Endothelial cell of umbilical vein (primary cell): ENCODE data around the gene PFDN1. TPM values are rescaled to one million over a fixed set of nuclear protein-coding genes. Genes with fewer than 3 reads are reported as not detected.
A peak's percentile ranks its signal among the peaks of the same experiment; 100 is the strongest.

Experiments
- BruUV-seq: library from RNA; stranded (reverse); fragments of 400-500 nt; replicated peaks from 2 replicates; lab custom pipeline; 2021; lab: Mats Ljungman, UMichigan
- CTCF ChIA-PET: fragments of 300-600, 350-600 bp; sonication (Branson Sonifier 250); formaldehyde crosslinking; loops from one replicate; lab custom pipeline; 2021; ENCODE audit warnings: antibody characterized with exemption, inconsistent platforms; lab: Charles Lee
- POLR2A ChIA-PET: fragments of 300-600, 350-600 bp; sonication (Branson Sonifier 250); formaldehyde crosslinking; loops from one replicate; lab custom pipeline; 2021; ENCODE audit warnings: antibody characterized with exemption, inconsistent platforms; lab: Charles Lee
- DNase-seq: peaks from one replicate; pipeline ENCODE4 v3.0.0-alpha.2; 2011; ENCODE audit warnings: low read depth, low spot score
- FAIRE-seq: peaks from 2 replicates; lab custom pipeline; 2011; peaks lifted over from hg19 to GRCh38; lab: Jason Lieb, UNC
- H2AFZ ChIP-seq: 2 replicates; pipeline ENCODE4 v1.6.0; 2012; ENCODE audit warnings: low read depth, low read length, control low read depth, inconsistent platforms
- H3K27ac ChIP-seq: 2 replicates; pipeline ENCODE4 v1.5.1; 2011; ENCODE audit warnings: low read depth, mild to moderate bottlenecking, control low read depth, low read length, moderate library complexity; ENCODE audit not compliant: insufficient read depth
- H3K27me3 ChIP-seq, 2 experiments: 2 replicates each; pipeline versions ENCODE4 v1.6.0 to v1.6.1; 2011; ENCODE audit warnings: low read length in 2 of 2, mixed read lengths in 1 of 2; ENCODE audit not compliant: control insufficient read depth in 2 of 2, insufficient read depth in 2 of 2
- H3K36me3 ChIP-seq, 2 experiments: 2 replicates in 1 of 2; 3 replicates in 1 of 2; pipeline ENCODE4 v1.5.1; 2011; ENCODE audit warnings: low read length in 2 of 2, mild to moderate bottlenecking in 1 of 2, moderate library complexity in 1 of 2; ENCODE audit not compliant: control insufficient read depth in 2 of 2, insufficient read depth in 2 of 2; ENCODE audit errors: extremely low read depth in 1 of 2
- H3K4me1 ChIP-seq: 3 replicates; pipeline ENCODE4 v1.5.1; 2011; ENCODE audit warnings: mild to moderate bottlenecking, low read length; ENCODE audit not compliant: control insufficient read depth, insufficient read depth; ENCODE audit errors: extremely low read depth
- H3K4me2 ChIP-seq: 2 replicates; pipeline ENCODE4 v1.6.1; 2011; ENCODE audit warnings: low read length, control low read depth, mixed read lengths; ENCODE audit not compliant: insufficient read depth
- H3K4me3 ChIP-seq, 3 experiments: fragments of 200-600 bp in 1 of 3; sonication (generic), shearing (Covaris generic) in 1 of 3; replicated peaks in 1 of 3; 2 replicates each; pipeline ENCODE4 v1.5.1; 2011 to 2016; ENCODE audit warnings: control low read depth in 3 of 3, low read length in 3 of 3, mild to moderate bottlenecking in 2 of 3, inconsistent platforms in 1 of 3, low read depth in 1 of 3, moderate library complexity in 1 of 3; ENCODE audit not compliant: insufficient read depth in 1 of 3
- H3K79me2 ChIP-seq: 2 replicates; pipeline ENCODE4 v1.6.0; 2012; ENCODE audit warnings: low read length, inconsistent platforms; ENCODE audit not compliant: control insufficient read depth, insufficient read depth
- H3K9ac ChIP-seq: replicated peaks from 2 replicates; pipeline ENCODE3; 2011; ENCODE audit warnings: low read length, control low read depth; ENCODE audit not compliant: insufficient read depth; ENCODE audit errors: extremely low read depth
- H3K9me1 ChIP-seq: replicated peaks from 3 replicates; pipeline ENCODE4 v1.6.0; 2011; ENCODE audit warnings: mild to moderate bottlenecking, low read length; ENCODE audit not compliant: control insufficient read depth, insufficient read depth; ENCODE audit errors: extremely low read depth
- H3K9me3 ChIP-seq: replicated peaks from 2 replicates; pipeline ENCODE4 v1.5.1; 2012; ENCODE audit warnings: low read length, inconsistent platforms; ENCODE audit not compliant: control insufficient read depth, insufficient read depth
- H4K20me1 ChIP-seq: replicated peaks from 2 replicates; pipeline ENCODE3; 2011; ENCODE audit warnings: mild to moderate bottlenecking, low read length; ENCODE audit not compliant: control insufficient read depth, insufficient read depth; ENCODE audit errors: extremely low read depth
- GATA2 ChIP-seq: IDR thresholded peaks from 2 replicates; pipeline ENCODE4 v1.7.0; 2011; ENCODE audit warnings: low read depth, mild to moderate bottlenecking, moderate library complexity, mixed read lengths, low read length; ENCODE audit not compliant: insufficient read length, insufficient read depth
- POLR2AphosphoS5 ChIP-seq: IDR thresholded peaks from 2 replicates; pipeline ENCODE4 v1.6.1; 2012; ENCODE audit warnings: low read depth, mild to moderate bottlenecking, control low read depth, low read length, moderate library complexity; ENCODE audit not compliant: insufficient read depth
- dilution Hi-C: fragments of 300-500 bp; cut with MboI; formaldehyde crosslinking; loops from one replicate; pipeline ENCODE4 v1.15.0; 2019; ENCODE audit warnings: low sequenced_read_pairs; ENCODE audit not compliant: extremely low pct_ligation_motif_present
- intact Hi-C: fragments of 100-400 bp; cut with micrococcal nuclease; formaldehyde crosslinking; loops from one replicate; pipeline ENCODE4 v1.10.0; 2022
- polyA plus RNA-seq, 4 experiments: library from polyadenylated mRNA; depleted of rRNA in 3 of 4; stranded (reverse) in 3 of 4; unstranded in 1 of 4; fragments of >200 nt; gene quantifications; 2 replicates each; pipeline versions ENCODE4 v1.2.1 to v1.2.3, GENCODE V29; 2011 to 2012; ENCODE audit warnings: missing spikeins in 1 of 4
- total RNA-seq: library from RNA; stranded (reverse); gene quantifications from 2 replicates; pipeline ENCODE4 v1.2.3, GENCODE V29; 2021
- TF ChIP-seq, protein P1 (sequence below): IDR thresholded peaks from 2 replicates; pipeline ENCODE4 v1.6.1; 2011; ENCODE audit not compliant: insufficient read depth, insufficient read length

Gene PFDN1
- total and polyA plus RNA-seq, 2 donors (not counting 3 experiments of a cell fraction or from before 2014, with no cell fraction given): 107 to 158 TPM

DNA sequence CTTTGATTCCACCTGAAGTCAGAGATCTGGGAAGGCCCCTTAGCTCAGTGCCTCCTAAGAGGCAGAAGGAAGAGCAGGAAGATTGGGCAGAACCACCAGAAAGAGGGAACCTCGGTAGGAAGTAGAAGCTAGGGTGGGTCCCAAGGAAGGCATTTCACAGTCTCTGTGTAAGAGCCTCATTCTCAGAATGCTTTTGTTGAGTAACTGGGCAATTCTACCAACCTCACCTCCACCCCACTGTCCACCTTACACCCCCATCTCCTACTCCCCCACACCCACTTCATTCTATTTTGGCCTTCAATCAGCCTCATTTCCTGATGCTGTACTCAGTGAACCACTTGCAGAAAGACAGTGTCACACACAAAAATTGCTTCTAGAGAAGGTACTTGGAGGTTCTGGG lies 40.0 kb upstream of the PFDN1 start:
- no peak for FAIRE-seq

DNA sequence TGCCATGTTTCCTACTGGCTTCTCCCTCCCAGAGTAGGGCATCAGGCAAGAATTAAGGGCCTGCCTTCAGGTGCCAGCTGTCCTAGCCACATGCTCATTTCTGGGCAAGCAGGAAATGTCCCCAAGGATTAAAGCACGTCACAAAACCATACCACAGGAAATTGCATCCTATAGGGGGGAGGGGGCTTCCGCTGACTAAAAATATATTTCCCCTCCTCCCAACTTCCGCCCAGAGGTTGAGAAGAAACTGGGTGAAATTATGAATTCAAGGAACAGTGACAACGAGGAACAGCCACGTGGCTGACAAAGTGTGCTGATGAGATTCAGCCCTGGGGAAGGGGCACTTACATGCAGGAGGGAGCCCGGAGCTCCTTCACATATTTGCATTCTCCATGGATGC lies 39.4 kb upstream of the PFDN1 start:
- H3K27ac ChIP-seq: peak overlapping the region; percentile 64
- no TSS peak for BruUV-seq
- no peak for FAIRE-seq
- no peaks in the 10 kb centered on the region for H3K27me3 ChIP-seq
- peak overlapping the region; percentile 3 for H3K4me2 ChIP-seq
- ChIA-PET CTCF (interaction anchor here (1.3 to 16.7 kb wide), 3 partner anchors 10 to 96 kb away, joined by 3 to 1214 read pairs (median 10); no protein-coding TSS in a partner anchor), POLR2A (interaction anchor here (1.1 kb wide), 1 partner anchor 97 kb away, joined by 4 read pairs; no protein-coding TSS in a partner anchor)
- no peak overlapping the region for H3K9ac ChIP-seq
- H2AFZ ChIP-seq: no peak overlapping the region
- peaks cover 8 to 19% of the 10 kb centered on the region in 2 experiments for H3K36me3 ChIP-seq
- peaks cover 3% of the 10 kb centered on the region for H3K9me1 ChIP-seq
- DNase-seq: no peak
- no peak overlapping the region for H3K4me3 ChIP-seq
- H4K20me1 ChIP-seq: no peaks in the 10 kb centered on the region
- H3K4me1 ChIP-seq: peaks cover 58% of the 10 kb centered on the region
- intact Hi-C loops: loop anchor here (1.0 kb wide), 2 partner anchors 30 to 81 kb away; no protein-coding TSS in a partner anchor
- peaks cover 79% of the 10 kb centered on the region for H3K79me2 ChIP-seq
- no peaks in the 10 kb centered on the region for H3K9me3 ChIP-seq
- dilution Hi-C loops: no loop called here
- TF ChIP-seq POLR2AphosphoS5: no peak
- TF ChIP-seq, protein P1, sequence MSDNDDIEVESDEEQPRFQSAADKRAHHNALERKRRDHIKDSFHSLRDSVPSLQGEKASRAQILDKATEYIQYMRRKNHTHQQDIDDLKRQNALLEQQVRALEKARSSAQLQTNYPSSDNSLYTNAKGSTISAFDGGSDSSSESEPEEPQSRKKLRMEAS: peak; percentile 50

More for the DNA sequence above, 40.0 kb upstream of the PFDN1 start:
- no peak overlapping the region for H3K9ac ChIP-seq
- peak overlapping the region; percentile 64 for H3K27ac ChIP-seq
- H3K4me2 ChIP-seq: peak overlapping the region; percentile 3
- peaks cover 7 to 14% of the 10 kb centered on the region in 2 experiments for H3K36me3 ChIP-seq
- ChIA-PET POLR2A (interaction anchor here (0.7 to 1.1 kb wide), 2 partner anchors 20 to 97 kb away, joined by 3 to 4 read pairs; no protein-coding TSS in a partner anchor), CTCF (interaction anchor here (1.3 to 16.7 kb wide), 3 partner anchors 20 to 97 kb away, joined by 3 to 1214 read pairs (median 39); no protein-coding TSS in a partner anchor)
- no peak overlapping the region for H2AFZ ChIP-seq
- H3K79me2 ChIP-seq: peaks cover 72% of the 10 kb centered on the region
- peak; percentile 16 for TF ChIP-seq POLR2AphosphoS5
- TF ChIP-seq GATA2: no peak
- DNase-seq: no peak
- TSS peak; percentile 38 for BruUV-seq
- dilution Hi-C loops (no loop called here), intact Hi-C loops (loop anchor here (1.0 kb wide), 2 partner anchors 31 to 82 kb away; no protein-coding TSS in a partner anchor)
- H3K9me1 ChIP-seq: peaks cover 3% of the 10 kb centered on the region
- H3K27me3 ChIP-seq: no peaks in the 10 kb centered on the region
- peaks cover 57% of the 10 kb centered on the region for H3K4me1 ChIP-seq
- H4K20me1 ChIP-seq: no peaks in the 10 kb centered on the region
- no peaks in the 10 kb centered on the region for H3K9me3 ChIP-seq
- H3K4me3 ChIP-seq: no peak overlapping the region
